ENCODE results near the gene TIMM9. TPM values are rescaled to one million over a fixed set of nuclear protein-coding genes. Genes with fewer than 3 reads are reported as not detected.
A peak's percentile ranks its signal among the peaks of the same experiment; 100 is the strongest.
"Not testable (repeated sequence)": the region's sequence is repeated elsewhere in the genome, so short reads cannot be mapped to it uniquely, and the experiment has no call there.

The TIMM9 gene
- total and polyA plus RNA-seq, 2 donors (not counting 1 experiment from before 2014, with no cell fraction given), result 20.1 to 36.2 TPM

DNA sequence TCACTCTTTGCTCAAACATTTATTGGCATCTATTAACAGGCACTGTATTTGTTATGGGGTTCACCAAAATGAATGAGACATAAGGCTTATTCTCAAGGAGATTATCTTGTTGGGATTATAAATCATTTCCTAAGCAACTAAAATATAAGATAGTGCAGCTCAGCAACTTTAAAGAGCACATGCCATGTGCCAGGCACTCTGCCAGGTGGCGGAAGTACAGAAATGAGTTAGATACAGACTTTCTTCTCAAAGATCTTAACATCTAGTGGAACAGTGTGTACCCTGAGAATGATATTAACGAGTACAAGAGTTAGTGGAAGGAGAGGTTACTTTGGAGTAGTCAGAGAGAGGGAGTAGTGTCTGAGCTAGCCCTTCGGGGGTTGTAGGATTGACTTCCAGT is 60.0 kb downstream of the TIMM9 start:
- H2AFZ ChIP-seq (ENCODE audit: low read length), result no peak overlapping the region
- H3K9ac ChIP-seq (ENCODE audit: insufficient read depth, low read length), result no peak overlapping the region
- H3K4me3 ChIP-seq (replicated peaks in 1 of 4; ENCODE audit: control extremely low read depth in 1 of 4, insufficient read depth in 1 of 4, low read depth in 3 of 4, low read length in 4 of 4), result no peak overlapping the region
- no peaks in the 10 kb centered on the region for H3K9me3 ChIP-seq (ENCODE audit: control insufficient read depth, insufficient read depth, low read depth, low read length)
- H3K4me2 ChIP-seq (ENCODE audit: extremely low read depth, insufficient read depth, low read length), result no peak overlapping the region
- H3K27me3 ChIP-seq (ENCODE audit: control insufficient read depth, insufficient read depth, low read length), result no peaks in the 10 kb centered on the region
- DNase-seq (ENCODE audit: low read depth in 2 of 2), result no peak
- no peak for TF ChIP-seq EZH2 (IDR thresholded peaks at IDR 0.05; ENCODE audit: low read length, missing control alignments)
- no peaks in the 10 kb centered on the region for H3K4me1 ChIP-seq (ENCODE audit: control insufficient read depth, extremely low read depth, insufficient read depth, low read length)
- no peaks in the 10 kb centered on the region for H3K79me2 ChIP-seq (ENCODE audit: control insufficient read depth, insufficient read depth, low read length)
- H3K27ac ChIP-seq (ENCODE audit: insufficient read depth, low read length), result no peak overlapping the region
- H3K36me3 ChIP-seq (ENCODE audit: control insufficient read depth, insufficient read depth, low read length), result peaks cover 6% of the 10 kb centered on the region
- no peaks in the 10 kb centered on the region for H4K20me1 ChIP-seq (ENCODE audit: control insufficient read depth, extremely low read depth, insufficient read depth, low read length)

DNA sequence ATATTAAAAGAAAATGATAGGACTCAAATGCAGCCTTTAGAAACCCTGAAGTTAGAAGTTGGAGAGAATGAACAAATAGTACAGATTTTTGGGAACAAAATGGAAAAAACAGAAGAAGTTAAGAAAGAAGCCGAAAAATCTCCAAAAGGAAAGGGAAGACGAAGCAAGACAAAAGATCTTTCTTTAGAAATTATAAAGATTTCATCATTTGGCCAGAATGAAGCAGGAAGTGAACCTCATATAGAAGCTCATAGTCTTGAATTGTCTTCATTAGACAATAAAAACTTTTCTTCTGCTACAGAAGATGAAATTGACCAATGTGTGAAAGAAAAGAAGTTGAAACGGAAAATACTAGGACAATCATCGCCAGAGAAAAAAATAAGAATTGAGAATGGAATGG is 63.0 kb downstream of the TIMM9 start:
- H3K27ac ChIP-seq (ENCODE audit: insufficient read depth, low read length), result no peak overlapping the region
- H4K20me1 ChIP-seq (ENCODE audit: control insufficient read depth, extremely low read depth, insufficient read depth, low read length), result no peaks in the 10 kb centered on the region
- no peak overlapping the region for H3K4me3 ChIP-seq (replicated peaks in 1 of 4; ENCODE audit: control extremely low read depth in 1 of 4, insufficient read depth in 1 of 4, low read depth in 3 of 4, low read length in 4 of 4)
- TF ChIP-seq, protein P1, sequence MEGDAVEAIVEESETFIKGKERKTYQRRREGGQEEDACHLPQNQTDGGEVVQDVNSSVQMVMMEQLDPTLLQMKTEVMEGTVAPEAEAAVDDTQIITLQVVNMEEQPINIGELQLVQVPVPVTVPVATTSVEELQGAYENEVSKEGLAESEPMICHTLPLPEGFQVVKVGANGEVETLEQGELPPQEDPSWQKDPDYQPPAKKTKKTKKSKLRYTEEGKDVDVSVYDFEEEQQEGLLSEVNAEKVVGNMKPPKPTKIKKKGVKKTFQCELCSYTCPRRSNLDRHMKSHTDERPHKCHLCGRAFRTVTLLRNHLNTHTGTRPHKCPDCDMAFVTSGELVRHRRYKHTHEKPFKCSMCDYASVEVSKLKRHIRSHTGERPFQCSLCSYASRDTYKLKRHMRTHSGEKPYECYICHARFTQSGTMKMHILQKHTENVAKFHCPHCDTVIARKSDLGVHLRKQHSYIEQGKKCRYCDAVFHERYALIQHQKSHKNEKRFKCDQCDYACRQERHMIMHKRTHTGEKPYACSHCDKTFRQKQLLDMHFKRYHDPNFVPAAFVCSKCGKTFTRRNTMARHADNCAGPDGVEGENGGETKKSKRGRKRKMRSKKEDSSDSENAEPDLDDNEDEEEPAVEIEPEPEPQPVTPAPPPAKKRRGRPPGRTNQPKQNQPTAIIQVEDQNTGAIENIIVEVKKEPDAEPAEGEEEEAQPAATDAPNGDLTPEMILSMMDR (conservative IDR thresholded peaks at IDR 0.05 in 1 of 2, IDR thresholded peaks at IDR 0.05 in 1 of 2; ENCODE audit: low read depth in 1 of 2, low read length in 2 of 2), result no peak
- TF ChIP-seq EZH2 (IDR thresholded peaks at IDR 0.05; ENCODE audit: low read length, missing control alignments), result no peak
- H3K4me2 ChIP-seq (ENCODE audit: extremely low read depth, insufficient read depth, low read length), result no peak overlapping the region
- no peaks in the 10 kb centered on the region for H3K27me3 ChIP-seq (ENCODE audit: control insufficient read depth, insufficient read depth, low read length)
- peaks cover 8% of the 10 kb centered on the region for H3K36me3 ChIP-seq (ENCODE audit: control insufficient read depth, insufficient read depth, low read length)
- H3K79me2 ChIP-seq (ENCODE audit: control insufficient read depth, insufficient read depth, low read length), result no peaks in the 10 kb centered on the region
- H2AFZ ChIP-seq (ENCODE audit: low read length), result no peak overlapping the region
- no peak for DNase-seq (ENCODE audit: low read depth in 2 of 2)
- H3K4me1 ChIP-seq (ENCODE audit: control insufficient read depth, extremely low read depth, insufficient read depth, low read length), result no peaks in the 10 kb centered on the region
- no peaks in the 10 kb centered on the region for H3K9me3 ChIP-seq (ENCODE audit: control insufficient read depth, insufficient read depth, low read depth, low read length)
- no peak overlapping the region for H3K9ac ChIP-seq (ENCODE audit: insufficient read depth, low read length)

DNA sequence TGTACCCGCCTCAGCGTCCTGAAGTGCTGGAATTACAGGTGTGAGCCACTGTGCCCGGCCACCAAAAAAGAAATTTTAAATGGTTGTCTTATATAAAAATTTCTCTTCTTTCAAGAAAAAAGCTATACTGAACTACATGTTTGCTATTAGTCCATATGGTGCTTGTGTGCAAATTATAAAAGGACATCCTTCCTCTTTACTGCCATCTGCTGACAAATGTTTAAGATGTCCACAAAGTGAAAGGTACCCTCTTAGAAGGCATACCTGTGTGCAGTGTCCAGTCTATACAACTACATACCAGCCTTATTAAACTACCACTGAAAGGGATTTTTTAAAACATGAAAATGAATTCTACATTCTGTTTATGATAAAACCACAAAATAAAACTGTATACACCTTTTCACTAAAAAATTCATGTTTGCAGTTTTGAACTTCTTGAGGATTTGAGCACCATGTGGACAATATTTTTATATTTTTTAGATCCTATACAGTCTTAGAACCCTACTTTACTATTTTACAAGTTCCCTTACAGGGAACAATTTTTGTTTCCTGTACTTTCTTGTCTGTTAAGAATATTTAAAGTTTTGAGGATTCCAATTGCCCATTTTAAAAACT is 64.4 kb downstream of the TIMM9 start:
- no peaks in the 10 kb centered on the region for H3K4me1 ChIP-seq (ENCODE audit: control insufficient read depth, extremely low read depth, insufficient read depth, low read length)
- no peaks in the 10 kb centered on the region for H3K79me2 ChIP-seq (ENCODE audit: control insufficient read depth, insufficient read depth, low read length)
- DNase-seq (ENCODE audit: low read depth in 2 of 2), result peak; percentile 14 to 32
- no peak overlapping the region for H3K4me2 ChIP-seq (ENCODE audit: extremely low read depth, insufficient read depth, low read length)
- H3K4me3 ChIP-seq (replicated peaks in 1 of 4; ENCODE audit: control extremely low read depth in 1 of 4, insufficient read depth in 1 of 4, low read depth in 3 of 4, low read length in 4 of 4), result no peak overlapping the region
- no peaks in the 10 kb centered on the region for H3K9me3 ChIP-seq (ENCODE audit: control insufficient read depth, insufficient read depth, low read depth, low read length)
- H3K27me3 ChIP-seq (ENCODE audit: control insufficient read depth, insufficient read depth, low read length), result no peaks in the 10 kb centered on the region
- peaks cover 8% of the 10 kb centered on the region for H3K36me3 ChIP-seq (ENCODE audit: control insufficient read depth, insufficient read depth, low read length)
- H4K20me1 ChIP-seq (ENCODE audit: control insufficient read depth, extremely low read depth, insufficient read depth, low read length), result no peaks in the 10 kb centered on the region
- H3K27ac ChIP-seq (ENCODE audit: insufficient read depth, low read length), result no peak overlapping the region
- H2AFZ ChIP-seq (ENCODE audit: low read length), result no peak overlapping the region
- H3K9ac ChIP-seq (ENCODE audit: insufficient read depth, low read length), result no peak overlapping the region
- no peak for TF ChIP-seq EZH2 (IDR thresholded peaks at IDR 0.05; ENCODE audit: low read length, missing control alignments)
- TF ChIP-seq, protein P1 (conservative IDR thresholded peaks at IDR 0.05 in 1 of 2, IDR thresholded peaks at IDR 0.05 in 1 of 2; ENCODE audit: low read depth in 1 of 2, low read length in 2 of 2), result no peak

DNA sequence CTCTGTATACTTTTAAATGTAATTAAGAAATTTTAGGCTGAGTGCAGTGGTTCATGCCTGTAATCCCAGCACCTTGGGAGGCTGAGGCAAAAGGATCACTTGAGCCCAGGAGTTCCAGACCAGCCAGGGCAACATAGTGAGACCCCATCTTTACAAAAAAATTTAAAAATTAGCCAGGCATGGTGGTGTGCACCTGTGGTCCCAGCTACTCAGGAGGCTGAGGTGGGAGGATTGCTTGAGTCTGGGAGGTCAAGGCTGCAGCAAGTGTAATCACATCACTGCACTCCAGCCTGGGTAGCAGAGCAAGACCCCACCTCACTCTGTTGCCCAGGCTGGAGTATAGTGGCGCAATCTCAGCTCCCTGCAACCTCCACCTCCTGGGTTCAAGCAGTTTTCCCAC is 65.1 kb downstream of the TIMM9 start:
- H3K4me3 ChIP-seq (replicated peaks in 1 of 4; ENCODE audit: control extremely low read depth in 1 of 4, insufficient read depth in 1 of 4, low read depth in 3 of 4, low read length in 4 of 4); H3K27ac ChIP-seq (ENCODE audit: insufficient read depth, low read length); H4K20me1 ChIP-seq (ENCODE audit: control insufficient read depth, extremely low read depth, insufficient read depth, low read length); H3K9ac ChIP-seq (ENCODE audit: insufficient read depth, low read length); H2AFZ ChIP-seq (ENCODE audit: low read length); H3K4me2 ChIP-seq (ENCODE audit: extremely low read depth, insufficient read depth, low read length); H3K79me2 ChIP-seq (ENCODE audit: control insufficient read depth, insufficient read depth, low read length); H3K27me3 ChIP-seq (ENCODE audit: control insufficient read depth, insufficient read depth, low read length); H3K9me3 ChIP-seq (ENCODE audit: control insufficient read depth, insufficient read depth, low read depth, low read length); H3K4me1 ChIP-seq (ENCODE audit: control insufficient read depth, extremely low read depth, insufficient read depth, low read length); H3K36me3 ChIP-seq (ENCODE audit: control insufficient read depth, insufficient read depth, low read length); DNase-seq (ENCODE audit: low read depth in 2 of 2): not testable (repeated sequence)
